Adrenal gland (tissue), 12 donors: Measurements from ENCODE around the gene GLUD1. TPM values are rescaled to one million over a fixed set of nuclear protein-coding genes. Genes with fewer than 3 reads are reported as not detected.

Source experiments
- polyA plus RNA-seq, 3 donors: library from polyadenylated mRNA; stranded (reverse); fragments of 200-250 nt in 2 of 3; fragments of 350-450 nt in 1 of 3; fragmentation: Illumina TruSeq in 1 of 3; extraction: RNeasy Lipid Tissue Mini Kit (QIAGEN cat#74804) in 1 of 3; gene quantifications; one replicate each; pipeline ENCODE4 v1.2.3, GENCODE V29; 2013 to 2014
- small RNA-seq, 2 donors: library from RNA; depleted of rRNA; stranded (forward); fragments of <200 nt; gene quantifications; one replicate each; pipeline ENCODE3, GENCODE V24; 2016
- total RNA-seq, 9 donors: library from RNA; depleted of rRNA in 4 of 9; stranded (reverse); fragments of >200 nt in 4 of 9; fragments of 120-200 nt in 1 of 9; fragmentation: NEBNext Ultra II Directional in 1 of 9; extraction: Animal tissue kit (Norgen Biotek cat#: 25700) in 1 of 9; gene quantifications; one replicate each; pipeline versions ENCODE4 v1.1.0 to v1.2.4, GENCODE V29; 2013 to 2023
- donor health status: healthy with polysubstance abuse.
- donor health status: Bipolar disorder and iron deficiency.
- donor health status: DM: yes; HTN: yes; CAD: no.
- donor health status: DM: no; HTN: no; CAD: no.
- donor health status: DM: no; HTN: no; CAD: no.
- donor health status: DM: yes; HTN: yes; CAD: no.

Gene GLUD1
- total and polyA plus RNA-seq, 12 donors, result 58.2 to 290 (median 212) TPM

Small RNA genes within 50 kb of the gene (small RNA-seq; reads per million reads assigned to genes)
- gene AL136982.5, result 0 reads per million in 2 donors
- gene FAM25A, result 0 reads per million in 2 donors
- gene RNU6-529P, result 0 reads per million in 2 donors

Other genes starting within 250 kb of the GLUD1 start
- gene MMRN2, start 137.2 kb downstream of the GLUD1 start, total RNA-seq, result 10 to 100 TPM; 20.9 to 44.2 (median 33.9) TPM
- 10 to 100 TPM in 2 of 3 donors, 1 to 10 TPM in 1; 9.5 to 16.5 (median 13.4) TPM for gene MMRN2, start 137.2 kb downstream of the GLUD1 start, polyA plus RNA-seq
- 1,000 to 10,000 TPM in 1 of 9 donors, 100 to 1,000 TPM in 8; 177 to 1,580 (median 418) TPM for gene SNCG, start 136.2 kb downstream of the GLUD1 start, total RNA-seq
- 1,000 to 10,000 TPM in 1 of 3 donors, 100 to 1,000 TPM in 2; 176 to 1,434 (median 799) TPM for gene SNCG, start 136.2 kb downstream of the GLUD1 start, polyA plus RNA-seq
- gene ADIRF, start 126.4 kb downstream of the GLUD1 start, total RNA-seq, result 10 to 100 TPM in 8 of 9 donors, 1 to 10 TPM in 1; 3.3 to 38.1 (median 21.0) TPM
- gene ADIRF, start 126.4 kb downstream of the GLUD1 start, polyA plus RNA-seq, result 100 to 1,000 TPM in 1 of 3 donors, 10 to 100 TPM in 1, 1 to 10 TPM in 1; 6.6 to 592 (median 52.2) TPM
- gene FAM25A, start 74.5 kb downstream of the GLUD1 start, total RNA-seq, result 1 to 10 TPM in 3 of 9 donors, not detected in 6; 1.2 to 5.5 (median 2.0) TPM
- gene FAM25A, start 74.5 kb downstream of the GLUD1 start, polyA plus RNA-seq, result 10 to 100 TPM in 1 of 3 donors, 1 to 10 TPM in 2; 4.3 to 36.6 (median 6.3) TPM
- 10 to 100 TPM; 22.8 to 49.9 (median 36.7) TPM for gene SHLD2, start 363 bp upstream of the GLUD1 start, total RNA-seq
- 10 to 100 TPM; 18.3 to 64.9 (median 31.5) TPM for gene SHLD2, start 363 bp upstream of the GLUD1 start, polyA plus RNA-seq
- 1 to 10 TPM in 4 of 9 donors, under 1 TPM in 5; 0.42 to 2.6 (median 0.94) TPM for gene NUTM2A, start 130.6 kb upstream of the GLUD1 start, total RNA-seq
- 10 to 100 TPM in 1 of 3 donors, 1 to 10 TPM in 1, under 1 TPM in 1; 0.22 to 10.5 (median 1.4) TPM for gene NUTM2A, start 130.6 kb upstream of the GLUD1 start, polyA plus RNA-seq